HG02588 (cell line): Measurements from ENCODE around the gene ANKFY1.
"Not testable (repeated sequence)": the region's sequence is repeated elsewhere in the genome, so short reads cannot be mapped to it uniquely, and the experiment has no call there.

Source experiments
- ATAC-seq: cut with Tn5 transposase; IDR thresholded peaks from one replicate; pipeline ENCODE4 v1.9.1; 2021; ENCODE audit warnings: mild to moderate bottlenecking, moderate library complexity; ENCODE audit not compliant: unreplicated experiment

Gene ANKFY1

DNA sequence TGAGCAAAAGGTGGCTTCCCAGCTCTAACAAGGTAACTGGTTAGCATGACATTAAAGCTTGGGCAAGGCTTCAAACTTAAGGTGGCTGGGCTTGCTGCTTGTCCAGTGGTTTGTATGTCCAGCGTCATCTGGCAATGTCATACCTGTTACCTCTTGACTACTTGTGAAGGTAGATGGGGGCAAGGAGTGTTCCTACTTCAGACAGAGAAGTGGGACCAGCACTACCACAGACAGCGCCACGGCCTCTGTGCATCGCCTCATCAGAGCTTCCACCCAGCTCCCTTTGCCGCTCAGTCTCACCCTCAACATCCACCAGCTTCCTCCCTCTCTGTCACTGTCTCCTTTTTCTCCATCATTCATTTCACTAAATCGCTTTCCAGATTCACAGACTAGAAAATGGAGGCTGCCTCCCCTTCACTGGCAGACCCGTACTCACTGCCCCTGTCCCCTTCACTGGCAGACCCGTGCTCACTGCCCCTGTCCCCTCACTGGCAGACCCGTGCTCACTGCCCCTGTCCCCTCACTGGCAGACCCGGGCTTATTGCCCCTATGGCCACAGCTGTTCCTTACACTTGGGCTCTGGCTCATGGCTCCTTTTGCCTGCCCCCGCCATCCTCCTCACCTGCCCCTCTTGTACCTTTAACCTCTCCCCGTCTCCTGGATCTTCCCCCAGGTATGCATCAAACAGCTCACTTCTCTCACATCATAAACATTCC lies 106.0 kb downstream of the ANKFY1 start:
- ATAC-seq = no peak

DNA sequence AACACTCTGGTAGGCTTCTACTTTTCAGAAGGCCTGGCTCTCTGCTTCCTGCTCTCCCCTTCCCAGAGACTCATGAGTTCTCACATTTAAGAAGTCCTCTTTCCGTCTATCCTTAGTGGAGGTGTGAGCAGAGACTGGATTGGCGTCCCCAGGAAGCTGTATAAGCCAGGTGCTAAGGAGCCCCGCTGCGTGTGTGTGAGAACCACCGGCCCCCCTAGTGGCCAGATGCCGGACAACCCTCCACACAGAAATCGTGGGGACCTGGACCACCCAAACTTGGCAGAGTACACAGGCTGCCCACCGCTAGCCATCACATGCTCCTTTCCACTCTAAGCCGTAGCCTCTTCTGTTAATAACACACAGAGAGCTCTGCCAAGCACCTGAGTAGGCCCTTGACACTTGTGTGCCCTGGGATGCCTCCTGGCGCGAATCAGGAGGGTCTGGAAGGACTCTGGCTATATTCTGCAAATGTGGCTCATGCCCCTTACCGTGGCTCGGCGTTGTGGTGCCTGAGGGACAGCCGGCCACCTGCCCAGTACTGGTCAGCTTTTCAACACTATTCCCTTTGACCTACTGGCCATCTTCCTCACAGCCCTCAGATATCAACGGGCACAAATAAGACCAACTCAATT lies 106.9 kb downstream of the ANKFY1 start:
- no peak for ATAC-seq

DNA sequence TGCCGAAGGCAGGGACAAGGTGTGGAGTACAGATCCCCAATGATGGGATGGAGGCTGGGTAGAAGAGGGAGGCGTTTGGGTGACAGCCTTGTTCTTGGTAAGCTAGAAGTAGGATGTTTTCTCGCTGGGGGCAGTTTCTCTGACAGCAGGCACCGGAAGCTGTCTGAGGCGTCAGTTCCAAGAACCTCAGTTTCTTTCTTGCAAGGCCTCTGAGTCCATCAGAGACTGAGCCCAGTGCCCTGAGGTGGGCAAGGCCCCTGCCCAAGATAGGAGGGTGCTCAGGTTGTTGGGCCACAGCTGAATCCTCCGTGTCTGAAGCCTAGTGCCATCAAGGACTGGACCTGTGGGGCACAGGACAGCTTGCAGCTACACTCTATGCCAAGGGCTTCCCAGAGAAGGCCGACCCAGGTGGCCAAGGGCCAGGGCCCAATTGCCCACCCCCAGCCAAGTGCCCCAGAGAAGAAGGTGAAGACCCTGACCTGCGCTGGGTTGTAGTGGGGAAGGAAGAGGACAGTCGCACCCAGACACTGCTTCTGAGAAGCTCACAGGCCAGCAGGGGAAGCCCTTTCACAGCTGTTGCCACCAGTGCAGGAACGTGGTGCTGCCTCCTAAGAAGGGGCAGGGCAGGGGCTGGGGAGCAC lies 107.7 kb downstream of the ANKFY1 start:
- ATAC-seq = no peak

DNA sequence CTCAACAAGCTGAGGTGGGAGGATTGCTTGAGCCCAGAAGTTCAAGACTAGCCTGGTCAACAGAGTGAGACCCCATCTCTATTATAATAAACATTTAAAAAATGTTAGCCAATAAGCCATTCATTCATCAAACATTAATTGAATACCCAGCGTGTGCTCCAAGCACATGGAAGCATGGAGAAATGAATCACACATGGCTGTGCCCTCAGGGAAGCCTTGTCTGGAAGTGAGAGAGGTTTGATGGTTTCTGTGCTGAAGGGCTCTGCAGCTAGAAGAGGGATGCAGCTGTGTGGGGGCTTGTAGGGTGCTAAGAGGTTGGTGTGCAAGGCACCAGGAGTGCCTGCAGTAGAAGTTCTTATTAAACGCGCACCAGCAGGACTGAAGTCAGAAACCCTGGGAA lies 109.6 kb downstream of the ANKFY1 start:
- no peak for ATAC-seq

DNA sequence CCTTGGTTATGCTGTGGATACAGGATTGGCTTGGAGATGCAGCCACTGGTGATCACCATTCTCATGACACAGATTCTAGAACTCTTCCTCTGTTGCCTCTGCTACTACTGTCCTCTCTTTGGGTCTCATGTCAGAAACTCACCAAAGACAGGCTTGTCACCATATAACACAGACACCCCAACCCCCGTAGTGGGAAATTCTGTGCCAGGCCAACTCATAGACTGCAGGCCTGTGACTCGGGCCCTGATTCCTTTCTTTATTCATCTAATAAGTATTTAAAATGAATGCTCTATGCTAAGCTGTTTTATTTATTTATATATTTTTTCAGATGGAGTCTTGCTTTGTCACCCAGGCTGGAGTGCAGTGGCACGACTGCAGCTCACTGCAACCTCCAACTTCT lies 111.3 kb downstream of the ANKFY1 start:
- ATAC-seq = no peak

DNA sequence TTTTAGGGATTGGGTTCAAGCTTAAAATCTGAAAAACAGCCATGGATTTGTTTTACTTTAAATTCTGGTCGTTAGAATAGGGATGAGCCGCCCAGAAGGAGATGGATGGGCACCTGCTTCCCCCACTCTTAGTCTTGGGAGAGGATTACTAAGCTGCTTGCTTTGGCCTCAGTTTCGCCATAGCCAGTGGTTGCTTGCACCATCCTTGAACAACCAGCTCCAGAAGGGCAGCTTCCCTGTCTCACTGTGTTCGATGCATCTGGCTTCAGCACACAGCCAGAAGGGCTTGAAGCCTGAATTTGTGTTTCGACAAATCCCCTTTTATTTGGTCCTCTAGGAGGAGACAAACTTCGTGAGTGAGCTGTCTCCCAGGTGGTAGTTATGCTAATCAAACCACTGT lies 113.7 kb downstream of the ANKFY1 start:
- no peak for ATAC-seq

DNA sequence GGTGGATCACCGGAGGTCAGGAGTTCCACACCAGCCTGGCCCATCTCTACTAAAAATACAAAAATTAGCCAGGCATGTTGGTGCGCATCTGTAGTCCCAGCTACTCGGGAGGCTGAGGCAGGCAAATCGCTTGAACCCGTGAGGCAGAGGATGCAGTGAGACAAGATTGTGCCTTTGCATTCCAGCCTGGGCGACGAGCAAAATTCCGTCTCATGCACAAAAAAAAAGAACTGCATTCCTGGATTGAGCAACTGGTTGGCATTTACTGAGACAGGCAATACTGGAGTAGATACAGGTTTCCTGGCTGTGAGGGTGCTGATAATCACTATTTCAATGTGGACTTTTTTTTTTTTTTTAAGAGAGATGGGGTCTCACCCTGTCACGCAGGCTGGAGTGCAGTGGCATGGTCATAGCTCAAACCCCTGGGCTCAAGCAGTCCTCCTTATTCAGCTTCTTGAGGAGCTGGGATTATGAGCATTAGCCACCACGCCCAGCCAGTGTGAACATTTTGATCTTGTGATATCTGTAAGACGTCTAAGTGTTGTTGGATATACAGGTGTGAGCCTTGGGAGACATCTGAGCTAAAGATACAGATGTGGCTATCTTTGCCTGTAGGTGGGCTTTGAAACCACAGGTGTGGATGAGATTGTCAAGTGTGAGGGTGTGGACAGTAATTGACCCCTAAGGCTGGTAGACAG lies 115.0 kb downstream of the ANKFY1 start:
- no peak for ATAC-seq

DNA sequence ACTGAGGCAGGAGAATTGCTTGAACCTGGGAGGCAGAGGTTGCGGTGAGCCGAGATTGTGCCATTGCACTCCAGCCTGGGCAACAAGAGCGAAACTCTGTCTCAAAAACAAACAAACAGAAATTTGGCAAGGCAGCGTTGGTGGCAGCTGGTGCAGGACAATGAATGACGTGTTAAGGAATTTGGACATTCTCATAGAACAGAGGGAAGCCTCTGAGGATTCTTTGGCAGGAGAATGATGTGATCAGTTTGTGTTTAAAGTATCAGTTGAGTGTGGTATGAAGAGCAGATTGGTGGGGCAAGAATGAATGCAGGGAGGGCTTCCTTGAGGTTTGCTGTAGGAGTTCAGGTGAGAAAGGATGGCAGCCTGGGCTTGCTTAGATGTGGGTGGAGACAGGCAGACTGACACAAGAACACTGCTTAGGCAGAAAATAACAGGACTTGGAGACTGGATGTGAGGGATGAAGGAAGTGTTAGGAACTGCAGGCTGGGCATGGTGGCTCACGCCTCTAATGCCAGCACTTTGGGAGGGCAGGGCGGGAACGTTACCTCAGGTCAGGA lies 115.9 kb downstream of the ANKFY1 start:
- ATAC-seq = no peak

DNA sequence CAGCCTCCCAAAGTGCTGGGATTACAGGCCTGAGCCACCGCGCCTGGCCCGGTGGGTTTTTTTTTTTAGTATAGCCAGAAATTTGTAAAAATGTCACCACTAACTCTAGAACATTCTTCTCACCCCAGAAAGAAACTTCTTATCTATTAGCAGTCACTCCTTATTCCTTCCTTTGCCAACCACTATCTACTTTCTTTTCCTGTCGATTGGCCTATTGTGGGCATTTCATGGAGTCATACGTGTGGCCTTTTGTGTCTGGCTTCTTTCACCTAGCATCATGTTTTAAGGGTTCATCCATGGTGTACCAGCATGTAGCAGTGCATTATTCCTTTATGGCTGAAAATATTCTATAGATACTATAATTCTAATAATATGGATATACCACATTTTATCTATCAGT lies 117.1 kb downstream of the ANKFY1 start:
- ATAC-seq = no peak

DNA sequence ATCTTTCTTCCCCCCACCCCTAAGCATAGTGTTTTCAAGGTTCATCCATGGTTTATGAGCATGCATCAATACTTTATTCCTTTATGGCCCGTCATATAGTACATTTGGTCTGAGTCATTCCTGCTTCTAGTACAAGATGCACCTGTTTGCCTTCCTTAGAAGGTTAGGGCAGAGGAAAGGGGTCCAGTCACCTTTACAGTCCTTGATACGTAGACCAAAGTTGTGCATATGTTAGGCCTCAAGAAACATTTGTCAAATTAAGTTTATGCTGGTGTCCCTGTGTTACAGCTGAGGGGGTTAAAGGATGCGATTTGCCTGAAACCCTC lies 119.4 kb downstream of the ANKFY1 start:
- ATAC-seq = no peak

DNA sequence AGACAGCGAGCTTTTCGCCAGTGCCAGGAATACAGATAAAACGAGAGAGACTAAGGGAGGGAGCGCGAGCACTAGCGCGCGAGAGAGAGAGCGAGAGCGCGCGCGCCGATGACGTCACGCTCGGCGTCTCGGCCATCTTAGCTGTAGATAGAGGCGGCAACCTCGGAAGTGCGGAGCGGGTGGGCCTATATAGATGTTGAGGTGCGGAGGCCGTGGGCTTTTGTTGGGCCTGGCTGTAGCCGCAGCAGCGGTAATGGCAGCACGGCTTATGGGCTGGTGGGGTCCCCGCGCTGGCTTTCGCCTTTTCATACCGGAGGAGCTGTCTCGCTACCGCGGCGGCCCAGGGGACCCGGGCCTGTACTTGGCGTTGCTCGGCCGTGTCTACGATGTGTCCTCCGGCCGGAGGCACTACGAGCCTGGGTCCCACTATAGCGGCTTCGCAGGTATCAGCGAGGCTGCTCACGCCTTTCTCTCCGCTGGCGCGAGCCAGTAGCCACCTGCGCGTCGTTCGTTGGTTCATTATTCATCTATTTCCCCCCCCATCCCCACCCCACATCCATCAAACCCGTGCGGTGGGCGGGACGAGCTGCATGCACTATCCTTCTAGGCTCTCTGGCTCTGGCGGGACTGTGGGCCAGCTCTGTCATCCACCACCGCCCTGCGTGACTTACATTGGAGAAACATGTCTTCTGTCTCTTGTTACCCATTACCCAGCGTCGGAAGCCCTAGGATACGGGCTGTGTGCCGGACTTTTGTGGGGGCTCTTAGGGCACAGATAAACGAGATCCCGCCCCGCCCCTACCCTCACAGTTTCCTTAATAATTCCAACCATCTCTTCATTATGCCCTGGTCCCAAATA lies 120.0 kb downstream of the ANKFY1 start:
- peak; percentile 59 for ATAC-seq

DNA sequence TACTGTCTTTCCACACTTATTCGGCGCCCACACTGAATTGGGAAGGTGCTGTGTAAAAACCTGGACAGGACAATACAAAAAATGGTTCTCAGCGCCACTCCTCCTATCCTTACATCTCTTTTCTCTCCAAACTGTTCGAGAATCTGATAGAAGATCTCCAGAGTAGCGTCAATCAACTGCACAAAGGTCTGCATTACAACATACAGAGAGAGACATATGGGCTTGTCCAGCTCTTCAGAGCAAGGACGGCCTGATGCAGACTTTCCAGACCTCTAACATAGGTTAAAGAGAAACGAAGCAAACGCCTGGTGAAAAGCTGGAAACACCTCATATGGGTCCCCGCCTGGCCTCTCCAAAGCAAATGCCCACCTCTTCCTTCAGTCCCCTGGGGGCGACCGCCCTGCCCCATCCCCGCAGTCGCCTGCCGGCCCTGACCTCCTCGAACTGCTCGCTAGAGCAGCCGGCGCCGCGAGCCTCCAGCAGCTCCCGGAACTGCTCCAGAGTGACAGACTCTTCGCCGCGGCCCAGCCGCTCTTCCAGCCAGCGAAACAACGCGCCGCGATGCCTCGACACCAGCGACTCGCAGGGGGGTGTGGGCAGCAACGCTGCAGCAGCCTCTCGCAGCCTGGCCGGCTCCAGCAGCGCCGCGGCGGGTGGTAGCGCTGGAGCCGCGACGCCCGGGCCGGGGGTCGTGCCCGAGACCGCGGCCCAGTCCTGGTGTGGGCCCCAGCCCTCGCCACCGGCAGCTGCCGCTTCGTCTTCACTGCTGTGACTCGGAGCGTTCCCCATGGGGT lies 121.5 kb downstream of the ANKFY1 start:
- ATAC-seq = peak; percentile 26

DNA sequence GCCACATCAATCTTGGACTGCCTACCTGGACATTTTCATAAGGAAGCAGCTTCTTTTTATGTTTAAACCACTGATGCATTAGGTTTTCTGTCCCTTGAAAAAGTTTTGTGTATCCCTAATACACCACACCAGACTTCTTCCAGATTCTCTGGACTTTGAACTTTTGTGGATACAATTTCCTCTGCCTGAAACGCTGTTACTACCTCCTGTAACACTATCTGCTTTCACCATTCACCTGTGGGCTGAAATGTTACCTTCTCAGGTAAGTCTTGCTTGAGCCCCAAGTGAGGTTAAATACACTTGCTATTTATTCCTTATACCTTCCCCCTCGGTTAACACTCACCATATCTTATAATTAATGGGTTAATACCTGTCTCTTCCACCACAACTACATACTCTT lies 123.7 kb downstream of the ANKFY1 start:
- ATAC-seq = no peak

DNA sequence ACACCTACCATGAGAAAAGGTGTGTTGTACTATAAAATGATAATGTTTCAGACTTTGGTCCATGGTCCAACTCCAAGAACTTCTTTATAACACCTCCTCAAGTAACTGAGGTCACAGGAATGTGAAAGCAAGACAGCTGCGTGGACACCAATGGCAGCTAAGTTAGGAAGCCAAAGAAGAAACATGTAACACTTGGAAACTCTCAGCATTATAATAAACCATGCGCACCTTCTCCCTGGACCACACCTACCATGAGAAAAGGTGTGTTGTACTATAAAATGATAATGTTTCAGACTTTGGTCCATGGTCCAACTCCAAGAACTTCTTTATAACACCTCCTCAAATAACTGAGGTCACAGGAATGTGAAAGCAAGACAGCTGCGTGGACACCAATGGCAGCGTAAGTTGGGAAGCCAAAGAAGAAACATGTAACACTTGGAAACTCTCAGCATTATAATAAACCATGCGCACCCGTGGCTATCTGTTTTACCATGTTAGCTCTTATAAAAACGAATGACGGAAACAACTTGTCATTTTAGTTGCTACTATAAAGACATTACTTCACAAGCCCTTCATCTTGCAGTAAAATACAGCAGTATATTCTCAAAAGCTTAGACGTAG lies 124.8 kb downstream of the ANKFY1 start:
- not testable (repeated sequence) for ATAC-seq

DNA sequence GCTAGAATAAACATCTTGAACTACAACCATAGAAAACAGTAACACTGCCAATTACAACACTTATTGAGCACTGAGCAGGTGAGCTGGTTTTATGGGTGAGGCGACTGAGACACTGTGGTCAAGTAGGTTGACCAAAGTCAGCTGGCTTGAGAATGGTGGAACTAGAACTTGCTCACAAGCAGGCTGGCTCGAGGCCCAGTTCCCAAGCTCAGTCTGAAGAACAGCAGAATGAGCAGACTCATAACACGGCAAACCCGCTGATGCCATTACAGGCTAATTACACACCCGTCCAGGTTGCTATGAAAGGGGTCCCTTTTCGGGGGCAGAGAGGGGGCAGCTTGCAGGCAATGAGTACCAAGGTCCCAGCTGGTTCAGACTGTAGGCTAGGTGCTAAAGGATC lies 127.4 kb downstream of the ANKFY1 start:
- ATAC-seq = no peak

DNA sequence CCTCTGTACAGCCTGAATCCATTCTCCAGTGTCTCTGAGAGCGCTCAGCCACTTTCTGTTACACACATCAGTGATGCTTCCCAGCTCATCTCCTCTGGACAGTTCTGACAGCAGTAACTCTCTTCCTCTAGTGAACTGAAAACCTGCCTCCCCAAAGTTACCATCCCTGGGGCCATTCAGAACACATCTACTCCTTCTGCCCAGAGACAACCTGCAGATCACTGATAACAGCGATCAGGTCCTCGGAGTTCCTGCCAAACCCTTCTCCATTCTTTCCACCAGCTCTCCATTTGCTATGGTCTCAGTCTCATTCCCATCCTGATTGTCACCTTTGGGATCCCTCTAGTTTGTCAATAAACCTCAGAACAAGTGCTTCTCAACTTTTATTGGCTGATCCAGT lies 128.3 kb downstream of the ANKFY1 start:
- ATAC-seq = no peak

DNA sequence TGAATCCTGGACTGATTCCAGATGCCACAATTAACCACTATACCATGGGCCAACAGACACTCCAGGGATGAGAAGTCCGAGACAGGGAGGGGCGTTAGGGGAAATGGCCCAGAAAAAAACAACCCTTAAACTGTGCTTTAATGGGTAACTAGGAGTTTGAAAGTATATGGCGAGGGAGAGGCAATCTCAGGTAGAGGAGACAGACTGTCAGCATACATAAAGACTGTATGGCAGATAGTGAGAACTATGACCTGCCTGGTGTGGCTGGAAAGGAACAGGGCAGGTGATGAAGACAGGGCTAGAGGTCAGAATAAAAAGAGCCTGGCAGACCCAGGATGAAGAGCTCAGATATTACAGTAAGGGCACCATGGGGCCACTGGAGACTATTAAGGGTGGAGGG lies 129.1 kb downstream of the ANKFY1 start:
- ATAC-seq = no peak

DNA sequence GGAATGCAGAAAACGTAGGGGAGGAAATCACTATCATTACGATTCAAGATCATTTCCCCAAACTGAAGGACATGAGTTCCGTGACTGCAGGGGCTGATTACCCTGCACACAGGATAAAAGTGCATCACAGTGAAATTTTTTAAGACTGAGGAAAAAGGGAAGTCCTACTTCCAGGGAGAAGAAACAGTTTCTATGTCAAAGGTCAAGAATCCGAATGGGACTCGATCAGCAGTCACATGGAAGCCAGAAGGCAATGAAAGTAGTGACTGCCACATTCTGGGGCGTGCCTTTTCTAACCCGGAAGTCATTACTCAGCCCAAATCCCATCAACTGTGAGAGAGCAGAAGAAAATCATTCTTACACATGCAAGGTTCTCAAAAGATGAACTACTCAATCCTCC lies 133.1 kb downstream of the ANKFY1 start:
- ATAC-seq = no peak

DNA sequence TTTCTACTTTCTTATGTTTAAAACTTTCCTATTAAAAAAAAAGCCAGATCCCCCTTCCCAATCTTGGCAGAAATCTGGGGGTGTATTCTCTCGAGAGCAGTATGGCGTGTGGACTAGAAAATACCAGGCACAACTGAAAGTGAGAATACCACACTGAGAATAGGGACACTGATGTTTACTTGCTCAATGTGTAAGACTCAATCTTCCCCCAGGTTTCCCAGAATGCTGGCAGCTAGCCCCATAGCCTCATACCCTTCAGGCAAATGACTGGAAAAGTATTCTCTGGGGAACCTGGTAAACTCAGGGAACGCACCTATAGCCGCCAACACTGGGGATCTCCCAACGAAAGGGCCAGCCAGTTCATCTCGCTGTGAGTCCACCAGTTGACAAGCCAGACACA lies 136.2 kb downstream of the ANKFY1 start:
- ATAC-seq = no peak
